ENCODE data around the gene RNF19B.
A peak's percentile ranks its signal among the peaks of the same experiment; 100 is the strongest.

RNF19B gene

DNA sequence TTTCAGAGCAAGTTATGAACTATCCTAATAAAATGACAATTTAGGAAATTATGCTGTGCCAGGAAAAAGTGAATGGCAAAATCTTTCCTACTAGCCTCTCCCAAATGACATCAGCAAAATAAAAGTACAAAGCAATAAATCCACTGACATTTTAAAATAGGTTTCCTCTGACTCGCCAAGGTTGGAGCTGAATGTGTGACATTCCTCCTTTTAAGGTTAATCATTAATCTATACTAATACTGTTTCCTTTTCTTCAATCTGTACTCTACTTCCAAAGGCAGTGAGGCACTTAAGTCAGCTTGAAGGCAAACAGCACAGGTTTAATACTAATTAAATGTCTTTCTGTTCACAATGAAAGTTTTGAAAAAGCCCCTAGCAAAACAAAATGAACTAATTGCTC lies 15.7 kb downstream of the RNF19B start:
- peaks cover 3 to 39% of the 10 kb centered on the region in 2 experiments for H3K36me3 ChIP-seq (ENCODE audit: control insufficient read depth in 1 of 2, insufficient read depth in 2 of 2, low read depth in 1 of 2, low read length in 2 of 2)
- 75% methylated on average over 1 of the region's 1 CpG for WGBS
- H3K23ac ChIP-seq (ENCODE audit: low read length in 2 of 2), result no peak overlapping the region
- H3K9ac ChIP-seq (ENCODE audit: low read length), result peak overlapping the region; percentile 35
- H3K14ac ChIP-seq (ENCODE audit: low read length in 2 of 2), result no peak overlapping the region
- H2BK15ac ChIP-seq (ENCODE audit: low read depth, poor library complexity, severe bottlenecking), result no peak overlapping the region
- H2BK120ac ChIP-seq (ENCODE audit: low read depth, low read length), result no peak overlapping the region
- no peak overlapping the region for H3K4me2 ChIP-seq (ENCODE audit: low read length, poor library complexity, severe bottlenecking)
- no peak overlapping the region for H4K91ac ChIP-seq (ENCODE audit: low read length)
- H2AK5ac ChIP-seq (ENCODE audit: low read length, severe bottlenecking), result no peak overlapping the region
- no peak overlapping the region for H3K4me3 ChIP-seq (ENCODE audit: insufficient read depth in 1 of 2, low read depth in 1 of 2, low read length in 2 of 2)
- H2BK5ac ChIP-seq (ENCODE audit: low read depth, low read length, poor library complexity, severe bottlenecking), result no peak overlapping the region
- no peak overlapping the region for H3K18ac ChIP-seq (ENCODE audit: low read depth in 1 of 2, low read length in 2 of 2)
- no peak overlapping the region for H4K8ac ChIP-seq (ENCODE audit: low read length)
- no peaks in the 10 kb centered on the region for H3K9me3 ChIP-seq (ENCODE audit: control insufficient read depth, low read length)
- no peak for DNase-seq
- H2BK12ac ChIP-seq (ENCODE audit: low read length in 2 of 2), result no peak overlapping the region
- H3K4me1 ChIP-seq (ENCODE audit: control insufficient read depth, insufficient read depth, low read depth, low read length), result peaks cover 4% of the 10 kb centered on the region
- no peak overlapping the region for H3K27ac ChIP-seq (ENCODE audit: low read length, poor library complexity, severe bottlenecking)
- no peak overlapping the region for H2AFZ ChIP-seq (ENCODE audit: low read depth, low read length)
- H3K27me3 ChIP-seq (ENCODE audit: control insufficient read depth in 1 of 2, insufficient read depth in 1 of 2, low read length in 2 of 2), result no peaks in the 10 kb centered on the region
- no peak overlapping the region for H3K4ac ChIP-seq (ENCODE audit: low read depth in 1 of 2, low read length in 2 of 2)
- peaks cover 11% of the 10 kb centered on the region for H3K79me1 ChIP-seq (replicated peaks; ENCODE audit: low read length, poor library complexity, severe bottlenecking)

DNA sequence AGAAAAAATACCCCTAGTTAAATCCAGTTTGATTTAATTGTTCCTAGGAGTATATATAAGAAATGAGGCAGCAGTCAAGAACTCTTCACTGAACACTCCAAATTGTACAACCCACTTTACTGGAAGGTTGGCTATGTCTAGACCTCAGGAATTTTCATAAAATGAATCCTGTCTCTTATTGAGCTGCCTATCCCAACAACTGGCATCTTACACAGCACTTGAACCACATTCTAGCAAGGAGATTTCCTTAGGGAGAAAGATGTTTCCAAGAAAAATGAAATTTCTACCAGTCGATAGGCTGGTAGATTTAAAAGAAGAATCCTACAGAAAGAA lies 16.3 kb downstream of the RNF19B start:
- WGBS, result no CpG with 5 or more reads among the region's 1 CpG
- H4K91ac ChIP-seq (ENCODE audit: low read length), result no peak overlapping the region

DNA sequence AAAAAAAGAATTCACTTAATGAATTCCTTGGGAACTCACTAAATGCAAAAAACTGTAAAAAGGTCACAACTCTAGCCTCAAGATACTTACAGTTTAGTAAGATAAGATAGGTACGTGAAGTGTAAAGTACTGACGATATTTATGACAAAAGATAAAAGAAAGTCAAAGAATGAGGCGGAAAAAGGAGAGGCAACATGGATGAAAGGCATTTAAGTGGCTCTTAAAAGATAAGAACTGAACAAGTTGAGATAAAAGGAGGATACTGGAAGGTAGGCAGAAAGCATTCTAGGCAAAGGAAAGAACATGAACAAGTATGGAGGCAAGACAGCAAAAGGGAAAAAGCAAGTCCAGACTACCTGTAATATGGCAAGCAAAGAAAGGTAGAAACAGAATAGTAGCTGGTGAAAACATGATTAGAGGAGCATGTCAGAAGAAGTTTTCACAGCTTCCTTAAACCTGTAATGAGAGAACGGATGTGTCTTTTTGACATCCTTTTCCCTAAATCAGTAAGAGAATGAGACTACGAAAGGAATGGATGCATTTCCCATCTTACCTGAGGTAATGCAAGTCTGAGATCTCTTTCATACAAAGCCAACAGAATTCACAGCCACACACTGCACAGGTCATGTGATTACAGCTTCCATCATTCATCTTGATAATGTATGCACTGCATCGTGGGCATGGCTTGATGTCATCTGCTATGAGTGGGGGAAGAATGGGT lies 16.8 kb downstream of the RNF19B start:
- Histone ChIP-seq H4K91ac (ENCODE audit: low read length) (no peak overlapping the region), H2BK12ac (ENCODE audit: low read length in 2 of 2) (no peak overlapping the region), H3K9ac (ENCODE audit: low read length) (no peak overlapping the region), H4K8ac (ENCODE audit: low read length) (no peak overlapping the region), H3K27ac (ENCODE audit: low read length, poor library complexity, severe bottlenecking) (no peak overlapping the region), H2BK5ac (ENCODE audit: low read depth, low read length, poor library complexity, severe bottlenecking) (no peak overlapping the region), H3K23ac (ENCODE audit: low read length in 2 of 2) (no peak overlapping the region), H3K36me3 (ENCODE audit: control insufficient read depth in 1 of 2, insufficient read depth in 2 of 2, low read depth in 1 of 2, low read length in 2 of 2) (peaks cover 7 to 49% of the 10 kb centered on the region in 2 experiments), H3K79me1 (replicated peaks; ENCODE audit: low read length, poor library complexity, severe bottlenecking) (peaks cover 9% of the 10 kb centered on the region), H3K14ac (ENCODE audit: low read length in 2 of 2) (no peak overlapping the region), H2BK15ac (ENCODE audit: low read depth, poor library complexity, severe bottlenecking) (no peak overlapping the region), H3K4me2 (ENCODE audit: low read length, poor library complexity, severe bottlenecking) (no peak overlapping the region), H2BK120ac (ENCODE audit: low read depth, low read length) (no peak overlapping the region), H2AK5ac (ENCODE audit: low read length, severe bottlenecking) (no peak overlapping the region), H3K18ac (ENCODE audit: low read depth in 1 of 2, low read length in 2 of 2) (no peak overlapping the region), H3K27me3 (ENCODE audit: control insufficient read depth in 1 of 2, insufficient read depth in 1 of 2, low read length in 2 of 2) (no peaks in the 10 kb centered on the region), H3K4me1 (ENCODE audit: control insufficient read depth, insufficient read depth, low read depth, low read length) (peaks cover 3% of the 10 kb centered on the region), H3K9me3 (ENCODE audit: control insufficient read depth, low read length) (no peaks in the 10 kb centered on the region), H3K4me3 (ENCODE audit: insufficient read depth in 1 of 2, low read depth in 1 of 2, low read length in 2 of 2) (no peak overlapping the region), H2AFZ (ENCODE audit: low read depth, low read length) (no peak overlapping the region), H3K4ac (ENCODE audit: low read depth in 1 of 2, low read length in 2 of 2) (no peak overlapping the region)
- WGBS, result 89% methylated on average over 5 of the region's 6 CpGs
- no peak for DNase-seq

More for the DNA sequence above, 16.3 kb downstream of the RNF19B start:
- H3K36me3 ChIP-seq (ENCODE audit: control insufficient read depth in 1 of 2, insufficient read depth in 2 of 2, low read depth in 1 of 2, low read length in 2 of 2), result peaks cover 3 to 44% of the 10 kb centered on the region in 2 experiments
- H2BK12ac ChIP-seq (ENCODE audit: low read length in 2 of 2), result no peak overlapping the region
- no peak overlapping the region for H2BK15ac ChIP-seq (ENCODE audit: low read depth, poor library complexity, severe bottlenecking)
- H4K8ac ChIP-seq (ENCODE audit: low read length), result no peak overlapping the region
- H3K9me3 ChIP-seq (ENCODE audit: control insufficient read depth, low read length), result no peaks in the 10 kb centered on the region
- no peak overlapping the region for H2AK5ac ChIP-seq (ENCODE audit: low read length, severe bottlenecking)
- no peak overlapping the region for H3K23ac ChIP-seq (ENCODE audit: low read length in 2 of 2)
- H3K27me3 ChIP-seq (ENCODE audit: control insufficient read depth in 1 of 2, insufficient read depth in 1 of 2, low read length in 2 of 2), result no peaks in the 10 kb centered on the region
- peaks cover 11% of the 10 kb centered on the region for H3K79me1 ChIP-seq (replicated peaks; ENCODE audit: low read length, poor library complexity, severe bottlenecking)
- no peak overlapping the region for H2BK5ac ChIP-seq (ENCODE audit: low read depth, low read length, poor library complexity, severe bottlenecking)
- peak overlapping the region; percentile 35 for H3K9ac ChIP-seq (ENCODE audit: low read length)
- H3K4me3 ChIP-seq (ENCODE audit: insufficient read depth in 1 of 2, low read depth in 1 of 2, low read length in 2 of 2), result no peak overlapping the region
- no peak overlapping the region for H2AFZ ChIP-seq (ENCODE audit: low read depth, low read length)
- no peak overlapping the region for H3K14ac ChIP-seq (ENCODE audit: low read length in 2 of 2)
- no peak for DNase-seq
- no peak overlapping the region for H3K18ac ChIP-seq (ENCODE audit: low read depth in 1 of 2, low read length in 2 of 2)
- H3K4ac ChIP-seq (ENCODE audit: low read depth in 1 of 2, low read length in 2 of 2), result no peak overlapping the region
- no peak overlapping the region for H3K4me2 ChIP-seq (ENCODE audit: low read length, poor library complexity, severe bottlenecking)
- H2BK120ac ChIP-seq (ENCODE audit: low read depth, low read length), result no peak overlapping the region
- H3K4me1 ChIP-seq (ENCODE audit: control insufficient read depth, insufficient read depth, low read depth, low read length), result peaks cover 4% of the 10 kb centered on the region
- H3K27ac ChIP-seq (ENCODE audit: low read length, poor library complexity, severe bottlenecking), result no peak overlapping the region

DNA sequence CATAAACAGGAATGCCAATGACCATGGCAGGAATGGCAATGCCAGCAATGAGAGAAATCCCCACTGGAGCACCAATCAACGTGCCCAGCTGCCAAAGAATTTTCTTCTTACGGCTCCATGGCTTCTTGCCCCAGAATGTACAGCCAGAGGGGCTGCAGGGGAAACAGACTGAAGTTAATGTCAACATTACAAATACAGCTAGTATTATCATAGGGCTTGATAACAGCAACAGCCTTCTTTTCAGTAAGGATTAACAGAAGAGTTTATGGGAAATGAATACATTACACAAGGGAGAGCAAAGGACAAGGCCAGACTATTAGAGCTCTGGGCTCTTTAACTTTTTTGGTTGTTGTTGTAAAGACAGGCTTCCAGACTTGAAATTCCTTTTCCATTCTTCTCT lies 18.2 kb downstream of the RNF19B start:
- Histone ChIP-seq H2BK15ac (ENCODE audit: low read depth, poor library complexity, severe bottlenecking) (no peak overlapping the region), H2AFZ (ENCODE audit: low read depth, low read length) (no peak overlapping the region), H4K8ac (ENCODE audit: low read length) (no peak overlapping the region), H3K27me3 (ENCODE audit: control insufficient read depth in 1 of 2, insufficient read depth in 1 of 2, low read length in 2 of 2) (no peaks in the 10 kb centered on the region), H2BK120ac (ENCODE audit: low read depth, low read length) (no peak overlapping the region), H3K4me1 (ENCODE audit: control insufficient read depth, insufficient read depth, low read depth, low read length) (peaks cover 3% of the 10 kb centered on the region), H2AK5ac (ENCODE audit: low read length, severe bottlenecking) (no peak overlapping the region), H3K4me2 (ENCODE audit: low read length, poor library complexity, severe bottlenecking) (no peak overlapping the region), H2BK5ac (ENCODE audit: low read depth, low read length, poor library complexity, severe bottlenecking) (no peak overlapping the region), H3K23ac (ENCODE audit: low read length in 2 of 2) (no peak overlapping the region), H3K27ac (ENCODE audit: low read length, poor library complexity, severe bottlenecking) (no peak overlapping the region), H3K18ac (ENCODE audit: low read depth in 1 of 2, low read length in 2 of 2) (no peak overlapping the region), H3K79me1 (replicated peaks; ENCODE audit: low read length, poor library complexity, severe bottlenecking) (peaks cover 6% of the 10 kb centered on the region), H3K4me3 (ENCODE audit: insufficient read depth in 1 of 2, low read depth in 1 of 2, low read length in 2 of 2) (no peak overlapping the region), H2BK12ac (ENCODE audit: low read length in 2 of 2) (no peak overlapping the region), H3K9me3 (ENCODE audit: control insufficient read depth, low read length) (no peaks in the 10 kb centered on the region), H4K91ac (ENCODE audit: low read length) (no peak overlapping the region), H3K36me3 (ENCODE audit: control insufficient read depth in 1 of 2, insufficient read depth in 2 of 2, low read depth in 1 of 2, low read length in 2 of 2) (peaks cover 10 to 59% of the 10 kb centered on the region in 2 experiments), H3K9ac (ENCODE audit: low read length) (no peak overlapping the region), H3K14ac (ENCODE audit: low read length in 2 of 2) (no peak overlapping the region), H3K4ac (ENCODE audit: low read depth in 1 of 2, low read length in 2 of 2) (no peak overlapping the region)
- WGBS, result 92% methylated on average over 2 of the region's 2 CpGs
- DNase-seq, result no peak

All from mesenchymal stem cell (in vitro differentiated cells and primary cell).